Measurements from ENCODE around the gene FGGY.

The FGGY gene

DNA sequence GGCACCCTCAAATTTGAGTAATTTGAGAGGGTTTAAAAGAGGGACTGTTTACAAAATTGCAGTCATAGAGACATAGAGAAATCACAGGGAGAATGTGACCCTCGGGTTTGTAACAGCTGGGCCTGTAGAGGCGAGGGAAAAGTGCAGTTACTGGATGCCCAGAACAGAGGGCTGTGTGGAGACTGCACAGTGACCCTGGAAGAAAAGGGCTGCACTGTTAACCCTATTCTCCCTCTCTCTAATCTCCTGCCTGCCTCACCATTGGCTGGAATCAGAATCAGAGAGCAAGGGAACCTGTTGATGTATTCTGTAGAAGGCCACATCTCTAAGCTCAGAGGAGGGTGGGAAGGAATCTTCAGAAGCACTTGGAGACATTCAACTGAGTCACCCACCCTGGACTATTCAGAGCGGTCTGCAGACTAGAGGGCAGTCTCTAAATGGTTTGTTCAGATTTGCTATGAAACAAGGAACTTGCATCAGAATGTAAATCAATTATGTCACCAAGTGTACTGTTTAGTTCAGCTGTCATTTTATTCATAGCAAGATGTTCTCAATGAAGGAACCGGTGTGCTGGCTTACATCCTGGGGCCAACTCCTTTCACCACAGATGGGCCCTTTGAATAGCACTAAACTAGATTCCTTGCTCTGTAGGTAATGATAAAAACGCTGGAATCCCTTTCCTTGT lies 385.6 kb downstream of the FGGY start:
- no peak for DNase-seq (ENCODE audit: low spot score)

DNA sequence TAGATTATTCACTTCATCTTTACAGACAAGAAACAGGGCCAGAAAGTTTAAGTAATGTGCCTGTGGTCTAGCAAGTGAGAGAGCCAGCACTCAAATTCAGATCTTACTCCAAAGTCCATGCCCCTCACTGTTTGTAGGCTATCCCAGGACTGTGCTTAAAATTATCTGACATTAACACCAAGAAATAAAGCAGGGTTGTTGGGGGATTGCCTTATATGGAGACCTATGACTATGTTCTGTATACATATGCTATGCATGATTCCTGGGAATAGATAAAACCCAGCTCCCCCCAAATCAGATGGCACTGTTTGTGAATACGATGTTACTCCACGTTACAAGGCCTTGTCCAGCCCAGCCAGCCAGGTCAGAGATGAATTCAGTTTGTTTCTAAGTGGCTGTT lies 386.3 kb downstream of the FGGY start:
- DNase-seq (ENCODE audit: low spot score) = no peak

DNA sequence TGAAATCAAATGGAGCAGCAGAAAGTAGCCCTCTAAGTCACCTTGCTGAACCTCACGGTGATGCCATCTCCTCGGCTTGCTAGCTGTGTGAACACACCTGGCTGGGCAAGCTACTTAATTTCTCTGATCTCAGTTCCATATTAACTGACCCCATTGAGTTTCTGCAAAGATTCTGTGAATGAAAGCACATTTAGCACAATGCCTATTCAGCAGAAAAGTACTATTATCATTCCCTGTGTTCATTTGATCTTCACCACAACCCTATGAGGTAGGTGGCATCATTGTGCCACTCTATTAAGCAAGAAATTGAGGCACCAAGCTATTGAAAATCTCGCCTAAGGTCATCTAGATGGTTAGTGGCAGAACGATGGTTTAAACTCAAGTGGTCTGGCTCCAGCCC lies 387.8 kb downstream of the FGGY start:
- DNase-seq (ENCODE audit: low spot score) = no peak

GRCh38 chr1:59685101-59685500 lies 388.2 kb downstream of the FGGY start:
- DNase-seq (ENCODE audit: low spot score) = no peak

DNA sequence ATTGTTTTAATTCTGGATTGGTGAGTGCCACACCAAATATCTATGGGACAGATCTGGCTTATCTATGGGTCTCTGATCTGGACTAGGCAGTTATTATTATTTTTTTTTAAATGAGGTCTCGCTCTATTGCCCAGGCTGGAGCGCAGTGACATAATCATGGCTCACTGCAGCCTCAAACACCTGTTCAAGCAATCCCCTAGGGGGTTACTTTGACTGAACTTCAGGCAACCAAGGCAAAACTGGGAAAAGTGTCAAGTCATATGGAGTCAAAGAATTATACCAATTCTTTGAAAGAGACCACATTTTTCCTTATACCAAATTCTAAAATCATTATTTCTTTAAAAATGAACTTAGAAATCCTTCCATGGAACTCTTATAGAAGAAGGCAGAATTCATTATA lies 388.8 kb downstream of the FGGY start:
- DNase-seq (ENCODE audit: low spot score) = no peak

GRCh38 chr1:59686170-59686569 lies 389.3 kb downstream of the FGGY start:
- DNase-seq (ENCODE audit: low spot score) = no peak

- DNase-seq (ENCODE audit: low spot score) = no peak
Observed at GRCh38 chr1:59686574-59686973, 389.7 kb downstream of the FGGY start.

GRCh38 chr1:59687081-59687480 lies 390.2 kb downstream of the FGGY start:
- no peak for DNase-seq (ENCODE audit: low spot score)

GRCh38 chr1:59688976-59689375 lies 392.1 kb downstream of the FGGY start:
- DNase-seq (ENCODE audit: low spot score) = no peak

DNA sequence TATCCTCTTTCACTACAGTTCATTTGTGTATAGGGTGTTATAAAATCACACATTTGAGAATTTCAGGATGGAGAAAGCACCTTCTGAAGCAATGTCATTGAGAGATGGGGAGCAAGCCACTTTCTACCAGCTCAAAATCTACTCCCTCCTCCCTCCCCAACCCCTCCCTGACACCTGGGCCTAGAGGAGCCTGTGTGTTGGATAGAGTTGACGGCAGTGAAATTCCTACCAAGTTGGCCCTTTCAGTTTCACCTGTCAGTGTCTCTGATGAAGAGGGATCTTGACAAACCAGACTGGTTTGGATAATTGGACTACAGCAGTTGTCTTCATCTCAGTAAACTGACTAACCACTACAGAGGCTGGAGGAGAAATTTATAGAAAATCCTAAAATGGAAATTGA lies 392.8 kb downstream of the FGGY start:
- no peak for DNase-seq (ENCODE audit: low spot score)

- no peak for DNase-seq (ENCODE audit: low spot score)
Observed at GRCh38 chr1:59690171-59690930, 393.5 kb downstream of the FGGY start.

GRCh38 chr1:59691261-59691660 lies 394.4 kb downstream of the FGGY start:
- DNase-seq (ENCODE audit: low spot score) = no peak

DNA sequence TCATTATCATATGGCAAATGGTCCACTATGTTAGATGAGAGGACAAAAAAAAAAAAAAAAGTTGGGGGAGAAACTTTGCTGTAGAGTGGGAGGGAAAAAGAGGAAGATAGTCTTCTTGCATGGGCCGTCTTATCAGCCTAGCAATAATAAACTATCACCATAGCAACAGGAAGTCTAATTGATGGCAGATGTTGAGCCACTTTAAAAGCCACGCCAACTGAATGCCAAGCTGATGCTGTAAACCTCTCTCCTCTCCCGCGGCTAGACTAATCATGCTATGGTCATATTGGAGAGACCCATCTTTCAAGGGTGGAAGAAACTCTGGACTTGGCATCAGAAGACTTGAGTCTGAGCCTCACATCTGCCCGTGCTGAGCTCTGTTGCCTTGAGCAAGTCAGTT lies 395.7 kb downstream of the FGGY start:
- no peak for DNase-seq (ENCODE audit: low spot score)

DNA sequence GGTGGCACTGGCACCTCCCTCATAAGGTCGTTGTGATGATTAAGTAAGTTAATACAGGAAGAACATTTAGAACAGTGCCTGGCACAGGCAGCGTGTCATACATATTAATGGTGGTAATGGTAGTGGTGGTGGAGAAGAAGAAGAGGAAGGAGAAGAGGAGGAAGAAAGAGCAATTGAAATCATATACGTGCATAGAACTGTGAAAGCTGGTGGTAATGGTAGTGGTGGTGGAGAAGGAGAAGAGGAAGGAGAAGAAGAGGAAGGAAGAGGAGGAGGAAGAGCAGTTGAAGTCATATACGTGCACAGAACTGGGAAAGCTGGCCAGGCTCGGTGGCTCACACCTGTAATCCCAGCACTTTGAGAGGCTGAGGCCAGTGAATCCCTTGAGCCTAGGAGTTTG lies 396.5 kb downstream of the FGGY start:
- no peak for DNase-seq (ENCODE audit: low spot score)

DNA sequence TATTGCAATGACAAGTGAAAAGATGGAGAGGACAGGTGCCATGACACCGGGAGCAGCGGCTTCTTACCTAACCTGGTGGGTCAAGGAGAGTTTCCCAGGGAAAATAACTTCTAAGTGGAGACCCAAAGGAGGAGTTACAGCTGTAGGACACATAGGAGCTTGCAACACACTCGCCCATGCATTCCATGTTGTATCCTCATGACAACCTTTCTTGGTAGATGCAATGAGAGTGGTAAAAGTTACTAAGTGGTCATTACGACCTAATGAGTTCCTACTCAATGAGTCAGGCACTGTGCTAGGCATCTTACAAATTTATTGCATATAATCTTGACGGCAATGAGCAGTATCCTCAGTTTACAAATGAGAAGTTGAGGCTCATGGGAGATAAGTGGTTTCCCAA lies 398.4 kb downstream of the FGGY start:
- DNase-seq (ENCODE audit: low spot score) = peak; percentile 6

GRCh38 chr1:59696421-59697115 lies 399.7 kb downstream of the FGGY start:
- no peak for DNase-seq (ENCODE audit: low spot score)

- DNase-seq (ENCODE audit: low spot score) = no peak
Observed at GRCh38 chr1:59697150-59697800, 400.4 kb downstream of the FGGY start.

- DNase-seq (ENCODE audit: low spot score) = no peak
Observed at GRCh38 chr1:59698386-59698785, 401.5 kb downstream of the FGGY start.

- DNase-seq (ENCODE audit: low spot score) = peak; percentile 66
Observed at GRCh38 chr1:59699227-59699847, 402.4 kb downstream of the FGGY start.

- DNase-seq (ENCODE audit: low spot score) = no peak
Observed at GRCh38 chr1:59701376-59701775, 404.5 kb downstream of the FGGY start.

GRCh38 chr1:59703226-59703917 lies 406.5 kb downstream of the FGGY start:
- no peak for DNase-seq (ENCODE audit: low spot score)
